Thyroid gland (tissue), 4 donors: ENCODE data around the gene UBXN7.
"Not testable (repeated sequence)": the region's sequence is repeated elsewhere in the genome, so short reads cannot be mapped to it uniquely, and the experiment has no call there.

Experiments used
- POLR2A ChIP-seq, 2 donors: fragments of 450-650 bp; IDR thresholded peaks; one replicate each; pipeline ENCODE4 v1.6.1; 2017; ENCODE audit warnings: antibody characterized with exemption in 2 of 2, mild to moderate bottlenecking in 2 of 2, moderate library complexity in 1 of 2
- TF ChIP-seq, protein P1 (sequence below), 6 experiments: fragments of 200-600 bp in 3 of 6; fragments of 450-650 bp in 3 of 6; sonication (generic) in 3 of 6; IDR thresholded peaks; one replicate each; pipeline ENCODE4 v1.5.1; 2016 to 2019; ENCODE audit warnings: antibody characterized with exemption in 6 of 6, mild to moderate bottlenecking in 2 of 6, inconsistent platforms in 1 of 6, moderate library complexity in 1 of 6

DNA sequence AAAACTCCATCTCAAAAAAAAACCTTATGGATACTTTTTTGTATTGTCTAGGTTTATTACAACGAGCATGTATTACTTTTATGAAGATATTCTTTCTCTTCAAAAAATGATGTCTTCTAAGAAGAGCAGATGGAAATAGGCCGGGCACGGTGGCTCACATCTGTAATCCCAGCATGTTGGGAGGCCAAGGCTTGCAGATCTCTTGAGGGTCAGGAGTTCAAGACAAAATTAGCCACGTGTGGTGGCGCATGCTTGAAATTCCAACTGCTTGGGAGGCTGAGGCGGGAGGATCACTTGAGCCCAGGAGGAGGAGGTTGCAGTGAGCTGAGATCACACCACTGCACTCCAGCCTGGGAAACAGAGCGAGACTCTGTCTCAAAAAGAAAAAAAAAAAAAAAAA, 118.1 kb downstream of the UBXN7 start:
- TF ChIP-seq, protein P1, sequence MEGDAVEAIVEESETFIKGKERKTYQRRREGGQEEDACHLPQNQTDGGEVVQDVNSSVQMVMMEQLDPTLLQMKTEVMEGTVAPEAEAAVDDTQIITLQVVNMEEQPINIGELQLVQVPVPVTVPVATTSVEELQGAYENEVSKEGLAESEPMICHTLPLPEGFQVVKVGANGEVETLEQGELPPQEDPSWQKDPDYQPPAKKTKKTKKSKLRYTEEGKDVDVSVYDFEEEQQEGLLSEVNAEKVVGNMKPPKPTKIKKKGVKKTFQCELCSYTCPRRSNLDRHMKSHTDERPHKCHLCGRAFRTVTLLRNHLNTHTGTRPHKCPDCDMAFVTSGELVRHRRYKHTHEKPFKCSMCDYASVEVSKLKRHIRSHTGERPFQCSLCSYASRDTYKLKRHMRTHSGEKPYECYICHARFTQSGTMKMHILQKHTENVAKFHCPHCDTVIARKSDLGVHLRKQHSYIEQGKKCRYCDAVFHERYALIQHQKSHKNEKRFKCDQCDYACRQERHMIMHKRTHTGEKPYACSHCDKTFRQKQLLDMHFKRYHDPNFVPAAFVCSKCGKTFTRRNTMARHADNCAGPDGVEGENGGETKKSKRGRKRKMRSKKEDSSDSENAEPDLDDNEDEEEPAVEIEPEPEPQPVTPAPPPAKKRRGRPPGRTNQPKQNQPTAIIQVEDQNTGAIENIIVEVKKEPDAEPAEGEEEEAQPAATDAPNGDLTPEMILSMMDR (IDR thresholded peaks at IDR 0.05) = not testable (repeated sequence)
- TF ChIP-seq POLR2A (IDR thresholded peaks at IDR 0.05) = not testable (repeated sequence)
